Measurements from ENCODE around the gene AGAP1.

Gene AGAP1

DNA sequence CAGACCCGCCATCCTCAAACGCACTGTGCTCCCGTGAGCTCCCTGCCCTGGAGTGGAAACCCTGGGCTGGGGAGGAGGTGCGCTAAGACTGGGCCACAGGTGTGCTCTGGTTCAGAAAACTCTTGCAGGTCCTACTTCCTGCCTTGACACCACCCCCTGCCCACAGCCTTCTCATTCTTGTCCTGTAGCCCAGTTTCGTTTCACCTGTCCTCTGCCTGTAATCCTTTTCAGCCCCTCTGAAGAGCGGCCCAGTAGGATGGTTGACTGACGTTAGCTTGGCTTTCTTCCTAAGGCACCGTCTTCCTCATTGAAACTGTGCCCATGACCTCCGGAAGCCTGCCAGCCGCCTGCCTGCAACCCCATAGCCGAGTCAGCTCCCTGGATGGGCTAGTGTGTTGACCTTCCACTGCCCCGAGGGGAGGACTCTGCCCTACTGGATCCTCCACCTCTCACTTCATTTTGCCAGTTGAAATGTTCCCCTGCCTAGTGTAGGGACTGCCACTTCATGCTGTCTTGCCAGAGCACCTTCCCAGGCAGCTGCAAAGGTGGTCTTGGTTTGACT lies 116.9 kb downstream of the AGAP1 start:
- DNase-seq, result no peak

DNA sequence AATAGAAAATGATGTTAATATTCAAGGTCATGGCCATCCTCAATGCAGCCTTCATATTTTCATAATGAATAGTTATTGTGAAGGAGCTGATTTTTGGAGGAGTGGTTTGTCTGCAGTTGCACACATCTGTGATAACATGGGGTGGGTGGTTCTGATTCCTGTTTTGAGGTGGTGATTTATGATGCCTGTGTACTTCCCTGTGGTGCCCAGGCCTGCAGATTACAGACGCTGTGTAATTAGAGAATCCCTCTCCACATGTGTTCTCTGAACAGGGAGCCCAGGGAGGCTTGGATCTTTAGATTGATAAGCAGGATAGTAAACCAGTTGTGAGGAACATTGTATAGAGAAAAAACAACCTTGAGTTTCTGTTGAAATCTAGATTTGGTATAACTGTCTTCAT lies 117.5 kb downstream of the AGAP1 start:
- no peak for DNase-seq

DNA sequence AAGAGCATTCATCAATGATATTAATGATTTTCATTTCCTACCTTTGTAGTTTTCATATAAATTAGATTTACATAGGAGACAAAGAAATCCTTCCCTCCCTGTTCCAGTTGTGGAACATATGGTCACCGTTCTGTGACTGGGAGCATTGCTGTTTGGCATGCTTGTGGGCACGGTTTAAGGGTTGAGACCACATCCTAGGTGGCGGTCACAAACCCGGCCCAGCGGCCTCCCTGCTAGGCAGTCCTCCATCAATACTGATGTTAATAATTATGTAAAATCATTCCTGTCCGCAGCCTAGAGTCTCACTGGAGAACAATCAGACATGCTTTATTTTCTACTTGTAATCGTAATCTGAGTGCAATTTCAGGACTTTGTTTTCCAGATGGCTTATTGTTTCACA lies 117.9 kb downstream of the AGAP1 start:
- DNase-seq, result no peak

DNA sequence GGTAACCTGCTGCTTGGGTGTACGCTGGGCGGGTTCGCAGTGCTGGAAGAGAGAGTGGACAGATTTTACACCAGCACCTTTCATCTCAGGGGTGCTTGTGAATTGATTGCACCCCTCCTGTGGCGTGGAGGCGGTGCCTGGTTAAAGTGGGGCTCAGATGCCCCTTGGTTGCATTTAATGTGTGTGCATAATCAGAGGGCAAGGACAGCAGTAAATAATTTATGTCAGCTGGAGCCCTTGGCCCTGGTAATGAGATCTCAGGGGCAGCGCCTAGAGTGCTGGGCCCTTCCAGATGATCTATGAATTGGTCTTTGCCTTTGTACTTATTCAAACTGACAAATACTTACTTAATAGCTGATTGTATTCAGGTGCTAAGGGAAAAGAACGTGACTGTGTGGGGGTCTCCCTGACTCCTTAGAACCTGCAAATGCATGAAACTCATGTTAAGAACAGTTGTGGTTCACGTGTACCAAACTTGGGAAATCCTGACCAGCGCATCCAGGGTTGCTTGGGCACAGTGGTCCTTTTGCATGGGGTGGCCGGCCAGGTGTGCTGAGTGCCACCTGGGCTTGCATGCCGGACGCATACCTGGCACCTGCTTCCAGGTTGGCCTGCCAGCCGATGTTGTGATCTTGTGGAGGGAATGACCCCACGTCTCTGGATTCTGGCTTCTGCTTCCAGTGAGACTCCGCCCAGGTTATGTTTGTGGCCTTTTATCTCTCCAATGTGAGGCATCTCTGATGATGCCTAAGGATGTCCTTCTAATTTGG lies 118.5 kb downstream of the AGAP1 start:
- no peak for DNase-seq

DNA sequence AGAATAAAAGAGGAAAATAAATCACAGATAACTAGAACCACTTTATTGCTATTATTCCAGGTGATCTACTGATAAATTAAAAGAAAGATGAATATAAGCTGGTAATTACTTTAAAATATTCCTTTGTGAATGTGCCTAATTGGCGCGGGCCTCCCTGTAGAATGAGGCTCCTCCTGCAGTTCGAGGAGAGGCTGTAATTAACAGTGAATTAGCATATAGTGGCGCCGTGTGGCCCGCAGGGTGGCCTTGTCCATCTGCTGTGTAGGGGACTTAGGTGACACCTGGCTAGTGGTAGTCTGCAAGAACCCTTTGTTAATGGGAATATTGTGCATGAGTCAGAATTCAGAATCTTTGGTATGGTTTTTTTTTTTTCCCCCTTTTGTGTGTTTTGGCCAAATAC lies 119.8 kb downstream of the AGAP1 start:
- no peak for DNase-seq

DNA sequence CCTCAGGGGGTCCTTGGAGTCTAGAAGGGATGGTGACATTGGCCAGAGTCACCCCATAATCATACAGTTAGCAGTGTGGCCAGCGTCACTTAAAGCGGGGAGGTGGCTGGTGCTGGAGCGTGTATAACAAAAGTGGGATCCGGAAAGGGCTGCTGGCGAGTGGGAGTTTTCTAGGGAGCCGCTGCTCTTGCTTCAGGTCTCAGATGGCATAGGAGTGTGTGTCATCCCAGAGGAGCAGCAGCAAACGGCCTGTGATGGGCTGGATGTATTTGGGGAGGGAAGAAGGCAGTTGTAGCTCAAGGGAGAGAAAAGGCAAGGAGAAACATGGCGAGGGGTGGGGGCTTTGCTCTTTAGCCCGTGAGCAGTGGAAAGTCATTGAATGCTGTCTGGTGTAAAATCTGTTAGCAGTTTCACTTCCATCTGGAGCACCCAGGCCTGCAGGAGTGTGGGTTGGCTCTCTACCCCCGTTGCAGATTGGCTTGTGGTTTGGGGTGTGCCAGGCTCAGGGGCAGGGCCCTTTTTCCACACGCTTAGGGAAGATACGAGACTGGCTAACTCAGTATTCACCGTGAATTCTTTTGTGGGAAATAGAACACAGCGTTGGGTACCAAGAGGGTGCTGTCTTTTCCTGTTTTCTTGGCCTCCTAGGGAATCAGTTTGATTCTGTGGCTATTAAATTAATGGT lies 120.5 kb downstream of the AGAP1 start:
- DNase-seq, result peak; percentile 49

DNA sequence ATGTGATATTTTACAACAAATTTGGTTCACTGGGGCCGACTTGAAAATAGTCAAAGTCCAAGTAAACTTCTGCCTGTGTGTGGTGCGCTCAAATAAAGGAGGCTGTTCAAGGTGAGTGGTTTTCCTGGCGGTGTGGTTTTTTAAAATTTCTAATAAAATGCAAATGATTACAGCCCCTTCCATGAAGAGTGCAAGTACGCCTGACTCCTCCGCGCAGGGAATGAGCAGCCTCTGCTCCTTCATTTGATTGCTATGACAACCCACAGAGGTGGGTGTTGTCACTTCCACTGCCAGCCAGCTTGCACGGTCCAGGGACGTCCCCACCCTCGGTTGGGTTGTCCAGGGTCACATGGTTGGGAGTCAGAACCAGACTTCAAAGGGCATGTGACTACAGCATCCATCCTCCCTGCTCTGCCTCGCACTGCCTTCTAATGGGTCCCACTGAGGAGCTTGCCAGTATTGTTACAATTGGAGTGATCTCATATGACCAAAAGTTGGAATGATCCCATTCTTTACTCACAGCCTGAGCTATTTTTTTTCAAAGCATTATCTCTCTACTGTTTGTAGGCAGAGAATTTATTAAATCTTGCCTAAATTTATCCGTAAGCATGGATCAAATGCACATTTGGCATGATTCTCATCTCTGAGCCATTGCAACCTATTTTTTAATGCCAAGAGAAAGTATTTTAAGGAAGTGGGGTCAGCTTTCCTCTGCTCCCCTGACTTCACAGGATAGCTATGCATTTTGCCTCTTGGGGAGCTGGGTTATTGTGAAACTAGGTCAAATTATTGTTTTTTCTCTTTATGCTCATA lies 121.3 kb downstream of the AGAP1 start:
- peak; percentile 92 for DNase-seq

DNA sequence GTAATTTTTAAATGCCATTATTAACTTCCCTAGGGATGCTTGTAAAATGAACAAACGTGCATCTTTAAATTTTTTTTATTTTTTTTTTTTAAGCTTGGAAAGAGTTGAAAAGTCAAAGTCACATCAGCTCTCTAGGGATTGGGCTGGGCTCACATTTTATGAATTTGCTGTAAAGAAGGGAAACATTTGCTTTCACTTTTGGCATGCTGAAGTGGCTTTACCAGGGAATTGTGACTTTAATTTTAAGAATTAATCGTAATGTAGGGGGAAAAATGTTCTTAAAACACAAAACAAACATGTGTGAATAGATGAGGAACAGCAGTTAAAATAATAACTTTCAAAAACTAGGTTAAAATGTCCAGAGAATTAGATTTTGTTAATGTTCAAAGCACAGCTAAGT lies 123.0 kb downstream of the AGAP1 start:
- peak; percentile 83 for DNase-seq

DNA sequence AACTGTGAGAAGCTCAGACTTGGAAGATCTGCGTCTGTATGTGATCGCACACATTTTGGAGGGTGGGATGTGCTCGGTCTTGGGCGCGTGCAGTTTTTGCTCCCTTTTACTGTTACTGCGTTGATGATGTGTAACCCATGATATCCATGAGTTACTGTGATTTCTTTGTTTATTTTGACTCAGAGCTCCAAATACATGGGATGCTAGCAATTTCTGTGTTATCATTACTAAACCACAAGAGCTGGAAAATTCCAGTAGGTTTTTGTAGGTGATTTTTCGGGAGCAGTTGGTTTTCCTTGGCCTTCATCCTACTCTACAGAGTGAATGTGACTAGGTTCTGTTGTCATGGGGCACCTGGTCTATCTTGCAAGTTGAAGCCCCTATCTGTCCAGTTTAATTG lies 124.2 kb downstream of the AGAP1 start:
- DNase-seq, result peak; percentile 77

GRCh38 chr2:235619544-235619943 lies 125.7 kb downstream of the AGAP1 start:
- no peak for DNase-seq

DNA sequence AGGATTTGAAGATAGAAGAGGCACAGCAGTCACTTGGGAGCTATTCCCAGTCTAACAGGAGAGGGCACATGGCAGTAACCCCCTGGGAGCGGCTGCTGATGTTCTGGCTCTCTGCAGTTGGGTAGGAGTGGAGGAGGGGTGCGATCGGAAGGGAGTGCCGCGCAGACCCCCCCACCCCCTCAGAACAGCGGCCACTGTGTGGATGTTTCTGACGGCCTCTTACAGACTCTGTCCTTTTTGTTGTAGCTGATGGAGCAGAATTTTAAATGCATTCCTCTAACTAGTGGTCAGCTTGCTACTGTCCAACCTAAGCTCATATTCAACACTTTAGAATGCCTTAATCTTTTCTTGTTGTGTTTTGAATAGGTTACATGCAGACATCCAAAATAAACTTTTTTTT lies 127.9 kb downstream of the AGAP1 start:
- no peak for DNase-seq

- no peak for DNase-seq
These were observed 129.3 kb downstream of the AGAP1 start for GRCh38 chr2:235623111-235623510.

- DNase-seq, result no peak
These were observed 129.9 kb downstream of the AGAP1 start for GRCh38 chr2:235623752-235624151.

DNA sequence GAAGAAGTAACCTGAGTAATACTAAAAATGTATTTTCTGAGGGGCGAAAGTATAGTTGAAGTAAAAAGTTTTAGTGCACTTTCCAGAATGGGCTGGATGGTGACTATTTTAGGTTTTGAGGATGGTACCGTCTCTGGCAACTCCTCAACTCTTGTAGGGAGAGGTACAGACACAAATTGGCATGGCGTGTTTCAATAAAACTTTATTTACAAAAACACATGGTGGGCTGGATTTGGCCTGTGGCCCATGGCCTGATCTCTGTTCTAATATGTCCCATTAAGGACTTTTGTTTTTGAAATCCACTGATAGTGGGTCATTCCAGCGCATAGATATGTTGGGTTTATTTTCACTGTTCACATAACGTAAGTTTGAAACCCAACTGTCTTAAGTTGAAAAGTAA lies 132.8 kb downstream of the AGAP1 start:
- DNase-seq, result no peak

GRCh38 chr2:235627682-235628081 lies 133.8 kb downstream of the AGAP1 start:
- peak; percentile 53 for DNase-seq

DNA sequence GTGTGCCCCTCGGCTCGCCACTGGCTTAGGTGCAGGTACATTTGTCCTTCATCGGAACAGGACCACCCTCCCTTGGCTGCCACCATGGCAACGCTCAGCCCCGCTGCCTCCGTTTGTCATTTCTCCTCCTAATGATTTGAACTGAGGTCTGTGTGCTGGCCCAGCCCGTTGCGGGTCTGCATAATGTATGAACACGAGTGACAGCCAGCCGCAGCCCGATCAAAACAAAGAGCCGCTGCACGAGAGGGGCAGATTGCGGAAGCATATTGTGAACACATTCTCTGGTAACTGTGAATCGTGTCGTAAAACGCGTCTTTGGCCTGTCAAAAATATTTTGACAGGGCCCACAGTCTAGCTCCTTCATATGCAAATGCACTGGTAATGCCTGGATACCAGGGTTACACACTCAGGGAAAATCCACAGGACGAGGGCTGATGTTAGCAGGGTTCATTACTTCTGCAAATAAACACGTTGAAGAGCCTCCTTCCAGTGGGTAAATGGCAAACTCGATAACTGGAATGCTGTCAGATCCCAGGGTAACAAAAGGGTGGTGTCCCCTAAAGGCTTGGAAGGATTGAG lies 137.0 kb downstream of the AGAP1 start:
- no peak for DNase-seq

DNA sequence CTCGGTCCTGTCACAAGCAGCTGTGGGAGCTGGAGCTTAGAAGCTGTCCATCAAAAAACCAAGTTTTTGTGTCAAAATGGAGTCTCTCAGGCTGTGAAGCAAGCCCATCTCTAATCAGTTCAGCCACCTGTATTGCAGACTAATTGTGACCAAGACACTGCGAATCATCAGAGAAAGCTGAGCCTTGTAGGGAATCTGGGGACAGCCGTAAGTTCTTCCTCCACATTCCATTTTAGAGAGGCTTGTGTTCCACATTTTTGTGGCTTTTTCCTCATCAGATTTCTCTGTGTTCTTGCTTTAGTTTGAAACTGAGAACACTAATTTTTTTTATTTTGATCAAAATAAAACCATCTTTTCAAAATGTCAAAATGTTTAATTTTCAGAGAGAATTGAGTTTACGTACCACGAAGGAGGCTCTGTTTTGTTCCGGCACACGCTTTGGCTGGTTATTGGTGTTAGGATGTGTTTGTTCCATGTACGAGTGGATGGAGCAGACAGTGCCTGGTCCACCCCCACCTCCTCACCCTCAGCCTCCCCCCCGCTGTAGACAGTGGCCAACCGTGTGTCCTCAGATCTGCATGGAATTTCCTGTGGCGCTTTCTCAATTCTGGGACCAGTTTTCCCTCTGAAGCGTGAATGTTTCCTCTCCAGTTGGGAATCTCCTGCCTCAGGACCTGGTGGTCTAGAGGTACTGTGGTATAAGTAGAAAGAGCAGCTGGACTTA lies 140.8 kb downstream of the AGAP1 start:
- DNase-seq, result peak; percentile 79

- no peak for DNase-seq
These were observed 142.7 kb downstream of the AGAP1 start for GRCh38 chr2:235636546-235636945.

DNA sequence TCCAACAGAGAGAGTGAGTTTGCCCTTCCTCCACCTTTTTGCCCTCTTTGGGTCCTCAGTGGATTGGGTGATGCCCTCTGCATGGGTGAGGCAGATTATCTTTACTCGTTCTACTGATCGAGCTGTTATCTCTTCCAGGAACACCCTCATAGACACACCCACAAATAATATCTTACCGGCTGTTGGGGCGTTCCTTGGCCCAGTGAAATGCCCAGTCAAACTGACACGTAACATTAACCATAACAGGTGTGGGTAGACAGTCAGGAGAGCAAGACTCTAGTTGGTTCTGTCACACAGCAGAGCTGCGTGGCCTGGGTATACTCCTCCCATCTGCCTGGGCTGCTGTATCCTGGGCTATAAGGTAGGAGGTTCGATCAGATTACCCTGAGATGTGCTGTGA lies 144.1 kb downstream of the AGAP1 start:
- DNase-seq, result no peak

- no peak for DNase-seq
These were observed 144.9 kb downstream of the AGAP1 start for GRCh38 chr2:235638541-235639427.

DNA sequence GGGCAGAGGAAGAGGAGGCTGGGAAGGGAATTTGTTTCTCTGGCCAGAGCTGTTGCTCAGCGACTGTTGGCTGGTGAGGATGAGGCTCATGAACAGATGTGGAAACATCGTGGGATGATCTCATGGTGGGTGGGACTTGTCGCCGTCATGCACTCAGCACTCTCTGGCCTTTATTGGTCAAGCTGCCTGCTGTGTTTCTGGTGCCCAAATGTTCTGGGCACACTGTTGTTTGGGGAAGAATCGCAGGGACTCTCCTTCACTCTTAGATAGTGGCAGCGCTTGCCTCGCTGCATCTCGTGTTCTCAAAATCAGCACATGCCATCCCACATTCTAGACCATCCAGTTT lies 145.6 kb downstream of the AGAP1 start:
- DNase-seq, result peak; percentile 75
